ENCODE data around the gene TM7SF2. TPM values are rescaled to one million over a fixed set of nuclear protein-coding genes. Genes with fewer than 3 reads are reported as not detected.

The TM7SF2 gene
- total and polyA plus RNA-seq, 2 of the 8 experiments (the other 6 are each of a cell fraction or from before 2014, with no cell fraction given) = 40.1 to 96.0 TPM

GRCh38 chr11:65156256-65156655 is 44.6 kb downstream of the TM7SF2 start:
- H2BK20ac ChIP-seq (ENCODE audit: low read length) = no peak overlapping the region
- POLR2A ChIA-PET (ENCODE audit: partially characterized antibody) = interaction anchor here (1.1 to 1.4 kb wide), 2 partner anchors 30 to 45 kb away, joined by 3 read pairs; no protein-coding TSS in a partner anchor

More at GRCh38 chr11:65156256-65156655, 44.6 kb downstream of the TM7SF2 start:
- Histone ChIP-seq H2BK5ac (ENCODE audit: low read depth, low read length) (no peak overlapping the region), H2BK12ac (ENCODE audit: low read depth, low read length) (no peak overlapping the region), H4K8ac (ENCODE audit: extremely low read depth, insufficient read depth, low read length) (no peak overlapping the region), H2BK120ac (replicated peaks; ENCODE audit: low read depth, low read length) (no peak overlapping the region), H4K5ac (ENCODE audit: insufficient read length, low read depth, low read length) (no peak overlapping the region), H4K20me1 (replicated peaks in 1 of 2; ENCODE audit: control insufficient read depth in 1 of 2, insufficient read depth in 2 of 2, low read length in 2 of 2) (no peaks in the 10 kb centered on the region), H3K4me2 (ENCODE audit: insufficient read depth in 1 of 2, low read depth in 2 of 2, low read length in 2 of 2) (no peak overlapping the region), H2BK15ac (ENCODE audit: low read length) (no peak overlapping the region), H3K14ac (ENCODE audit: insufficient read length) (no peak overlapping the region), H3K27me3 (replicated peaks in 1 of 4; ENCODE audit: control insufficient read depth in 3 of 4, extremely low read depth in 1 of 4, insufficient read depth in 3 of 4, low read length in 3 of 4) (no peaks in the 10 kb centered on the region), H3K23ac (ENCODE audit: insufficient read length) (no peak overlapping the region), H3K9ac (replicated peaks in 1 of 4; ENCODE audit: extremely low read depth in 1 of 4, low read depth in 3 of 4, low read length in 3 of 4) (no peak overlapping the region), H3K4me3 (ENCODE audit: extremely low read depth in 1 of 4, insufficient read depth in 2 of 4, low read depth in 3 of 4, low read length in 4 of 4) (no peak overlapping the region), H3K4ac (replicated peaks; ENCODE audit: insufficient read length, low read depth, low read length) (no peak overlapping the region), H2AK5ac (ENCODE audit: low read depth, low read length) (no peak overlapping the region), H3K23me2 (ENCODE audit: low read depth, low read length) (no peaks in the 10 kb centered on the region), H3K79me2 (ENCODE audit: control insufficient read depth in 1 of 2, insufficient read depth in 2 of 2, low read length in 2 of 2) (no peaks in the 10 kb centered on the region), H3K79me1 (ENCODE audit: low read depth, low read length) (no peaks in the 10 kb centered on the region), H3K18ac (ENCODE audit: extremely low read depth, low read length) (no peak overlapping the region), H3K36me3 (ENCODE audit: control insufficient read depth in 2 of 4, insufficient read depth in 4 of 4, low read length in 3 of 4) (no peaks in the 10 kb centered on the region), H2AFZ (ENCODE audit: low read length) (no peak overlapping the region), H3K56ac (replicated peaks; ENCODE audit: insufficient read length, low read depth, low read length) (no peak overlapping the region), H4K91ac (replicated peaks; ENCODE audit: insufficient read length, low read length) (no peak overlapping the region), H3K27ac (ENCODE audit: low read depth, low read length) (no peak overlapping the region), H3K9me3 (ENCODE audit: insufficient read depth in 2 of 2, low read depth in 1 of 2, low read length in 1 of 2) (no peaks in the 10 kb centered on the region), H3K4me1 (replicated peaks in 1 of 4; ENCODE audit: control insufficient read depth in 3 of 4, insufficient read depth in 4 of 4, low read length in 3 of 4) (no peaks in the 10 kb centered on the region)
- FAIRE-seq (no peak), DNase-seq (ENCODE audit: low read depth in 1 of 2, low spot score in 2 of 2) (no peak)
- CTCF ChIA-PET (ENCODE audit: partially characterized antibody) = no interaction called here
- no peak for TF ChIP-seq SIRT6 (IDR thresholded peaks at IDR 0.05; ENCODE audit: low read length)
- 98% methylated on average over 3 of the region's 3 CpGs; no CpG with 5 or more reads in 1 of the 2 experiments for WGBS, 2 experiments (ENCODE audit: extremely low coverage in 1 of 2, insufficient coverage in 1 of 2, insufficient read length in 1 of 2, insufficient replicate concordance in 2 of 2, low coverage in 1 of 2, low lambda C conversion rate in 2 of 2, missing lambda C conversion rate in 1 of 2)
